Measurements from ENCODE around the gene WWOX.

WWOX gene

DNA sequence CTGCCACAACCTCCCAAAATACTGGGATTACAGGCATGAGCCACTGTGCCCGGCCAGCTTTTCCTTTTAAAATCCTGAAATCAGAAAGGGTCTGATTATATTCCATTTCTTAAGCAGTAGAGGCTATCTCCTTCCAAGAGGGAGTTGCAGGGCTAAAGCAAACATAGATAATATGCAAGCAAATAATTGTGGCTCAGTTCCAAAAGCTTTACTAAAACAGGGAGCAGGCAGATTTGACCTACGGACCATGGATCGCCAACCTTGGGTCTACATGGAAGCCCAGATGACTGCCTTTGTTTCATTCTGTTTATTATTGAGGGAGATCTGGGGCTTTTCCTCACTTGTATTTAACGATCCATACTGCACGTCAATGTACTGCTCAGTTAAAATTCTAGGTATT, 38.6 kb upstream of the WWOX start:
- Histone ChIP-seq H3K27ac (no peak overlapping the region), H3K27me3 (no peaks in the 10 kb centered on the region), H3K9me3 (no peaks in the 10 kb centered on the region), H3K4me3 (no peak overlapping the region), H3K4me1 (peaks cover 0 to 8% (median 1%) of the 10 kb centered on the region in 4 donors), H3K36me3 (no peaks in the 10 kb centered on the region)
- TF ChIP-seq, protein P1, sequence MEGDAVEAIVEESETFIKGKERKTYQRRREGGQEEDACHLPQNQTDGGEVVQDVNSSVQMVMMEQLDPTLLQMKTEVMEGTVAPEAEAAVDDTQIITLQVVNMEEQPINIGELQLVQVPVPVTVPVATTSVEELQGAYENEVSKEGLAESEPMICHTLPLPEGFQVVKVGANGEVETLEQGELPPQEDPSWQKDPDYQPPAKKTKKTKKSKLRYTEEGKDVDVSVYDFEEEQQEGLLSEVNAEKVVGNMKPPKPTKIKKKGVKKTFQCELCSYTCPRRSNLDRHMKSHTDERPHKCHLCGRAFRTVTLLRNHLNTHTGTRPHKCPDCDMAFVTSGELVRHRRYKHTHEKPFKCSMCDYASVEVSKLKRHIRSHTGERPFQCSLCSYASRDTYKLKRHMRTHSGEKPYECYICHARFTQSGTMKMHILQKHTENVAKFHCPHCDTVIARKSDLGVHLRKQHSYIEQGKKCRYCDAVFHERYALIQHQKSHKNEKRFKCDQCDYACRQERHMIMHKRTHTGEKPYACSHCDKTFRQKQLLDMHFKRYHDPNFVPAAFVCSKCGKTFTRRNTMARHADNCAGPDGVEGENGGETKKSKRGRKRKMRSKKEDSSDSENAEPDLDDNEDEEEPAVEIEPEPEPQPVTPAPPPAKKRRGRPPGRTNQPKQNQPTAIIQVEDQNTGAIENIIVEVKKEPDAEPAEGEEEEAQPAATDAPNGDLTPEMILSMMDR (IDR thresholded peaks at IDR 0.05), result no peak
- intact Hi-C loops (cut with DNase I; ENCODE audit: low total_unique reads), result no loop called here
- no peak for DNase-seq

DNA sequence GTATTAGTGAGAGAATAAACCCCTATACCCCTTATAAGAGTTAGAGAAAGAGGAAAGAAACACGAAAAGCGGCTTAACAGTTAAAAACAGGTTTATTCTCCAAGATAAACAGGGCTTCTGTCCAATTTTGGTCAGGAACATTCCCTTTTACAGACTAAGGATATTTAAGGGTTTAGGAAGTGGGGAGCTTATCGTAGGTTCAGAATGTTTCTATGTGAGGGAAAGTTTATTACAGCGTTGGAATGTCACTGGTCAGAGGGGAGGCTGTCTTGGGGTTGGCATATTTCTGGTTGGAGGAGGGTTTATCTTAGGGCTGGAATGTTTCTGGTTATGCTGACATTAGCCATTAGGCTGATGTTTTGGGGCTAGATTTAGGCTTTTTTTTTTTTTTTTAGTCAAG, 34.1 kb upstream of the WWOX start:
- intact Hi-C loops (cut with DNase I; ENCODE audit: low total_unique reads), result no loop called here
- Histone ChIP-seq H3K27ac (no peak overlapping the region), H3K36me3 (no peaks in the 10 kb centered on the region), H3K27me3 (no peaks in the 10 kb centered on the region), H3K4me3 (no peak overlapping the region), H3K4me1 (peaks cover 0 to 10% (median 3%) of the 10 kb centered on the region in 4 donors), H3K9me3 (no peaks in the 10 kb centered on the region)
- no peak for DNase-seq
- TF ChIP-seq, protein P1 (IDR thresholded peaks at IDR 0.05), result no peak

DNA sequence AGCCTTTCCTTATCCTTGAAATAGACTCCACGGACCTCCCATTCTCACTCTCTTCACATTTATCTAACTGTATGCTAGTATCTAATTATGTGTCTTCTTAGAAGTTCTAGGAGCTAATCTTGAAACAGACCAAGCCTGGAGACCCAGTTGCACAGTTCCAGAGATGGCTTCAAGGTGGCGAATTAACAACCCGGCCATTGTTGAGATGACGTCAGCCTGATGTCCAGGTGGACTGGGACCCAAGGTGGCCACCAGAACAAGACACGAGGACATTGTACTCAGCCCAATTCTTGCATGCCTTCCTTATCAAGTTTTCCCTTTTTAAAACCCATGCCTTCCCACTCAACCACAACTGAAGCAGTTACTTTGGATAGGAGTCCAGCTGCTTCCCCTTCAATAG, 29.5 kb upstream of the WWOX start:
- DNase-seq, result no peak
- Histone ChIP-seq H3K27ac (no peak overlapping the region), H3K9me3 (no peaks in the 10 kb centered on the region), H3K4me1 (peaks cover 0 to 10% (median 1%) of the 10 kb centered on the region in 4 donors), H3K27me3 (no peaks in the 10 kb centered on the region), H3K4me3 (no peak overlapping the region), H3K36me3 (no peaks in the 10 kb centered on the region)
- TF ChIP-seq, protein P1 (IDR thresholded peaks at IDR 0.05), result no peak
- intact Hi-C loops (cut with DNase I; ENCODE audit: low total_unique reads), result no loop called here

DNA sequence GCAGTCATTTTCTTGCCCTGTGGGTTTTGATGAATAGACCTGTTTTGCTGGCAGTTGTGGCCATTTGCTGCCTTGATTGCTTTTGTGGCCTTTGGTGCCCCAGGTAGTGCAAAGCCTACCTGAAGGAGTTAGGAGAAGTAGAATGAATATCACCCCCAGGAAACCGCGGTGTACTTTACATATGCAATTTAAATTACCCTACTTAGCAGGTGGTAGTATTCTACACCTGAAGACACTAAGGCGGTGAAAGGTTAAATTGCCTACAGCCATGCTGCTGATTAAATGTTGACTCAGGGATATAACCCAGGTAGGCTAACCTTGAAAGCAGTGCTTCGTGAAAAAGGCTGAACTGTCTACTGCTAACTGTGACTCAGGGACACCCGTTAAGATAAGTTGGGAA, 27.2 kb upstream of the WWOX start:
- H3K4me1 ChIP-seq, result no peaks in the 10 kb centered on the region
- no peaks in the 10 kb centered on the region for H3K9me3 ChIP-seq
- H3K36me3 ChIP-seq, result no peaks in the 10 kb centered on the region
- TF ChIP-seq, protein P1 (IDR thresholded peaks at IDR 0.05), result no peak
- no peak for DNase-seq
- no peaks in the 10 kb centered on the region for H3K27me3 ChIP-seq
- no peak overlapping the region for H3K27ac ChIP-seq
- intact Hi-C loops (cut with DNase I; ENCODE audit: low total_unique reads), result no loop called here
- H3K4me3 ChIP-seq, result no peak overlapping the region

DNA sequence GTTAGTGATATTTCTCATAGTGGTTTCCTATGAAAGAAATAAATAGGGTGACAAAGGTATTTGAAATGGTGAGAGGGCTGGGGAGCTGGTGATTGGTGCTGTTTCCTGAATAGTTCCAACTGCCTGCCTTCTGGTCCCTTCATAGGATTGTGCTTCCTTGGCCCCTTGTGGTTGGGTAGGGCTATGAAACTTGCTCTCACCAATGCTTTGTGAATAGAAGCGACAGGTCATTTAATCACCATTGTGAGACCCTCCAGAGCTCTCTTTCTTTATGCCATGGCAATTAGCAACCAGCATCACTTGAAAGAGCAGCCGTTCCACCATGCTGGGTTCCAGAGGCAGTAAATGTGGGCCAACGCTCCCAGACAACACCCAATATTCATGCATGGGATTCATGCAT, 23.7 kb upstream of the WWOX start:
- DNase-seq, result no peak
- H3K9me3 ChIP-seq, result no peaks in the 10 kb centered on the region
- no peak overlapping the region for H3K27ac ChIP-seq
- no peaks in the 10 kb centered on the region for H3K36me3 ChIP-seq
- TF ChIP-seq, protein P1 (IDR thresholded peaks at IDR 0.05), result no peak
- intact Hi-C loops (cut with DNase I; ENCODE audit: low total_unique reads), result no loop called here
- no peak overlapping the region for H3K4me3 ChIP-seq
- H3K27me3 ChIP-seq, result peaks cover 0 to 4% of the 10 kb centered on the region in 2 donors
- no peaks in the 10 kb centered on the region for H3K4me1 ChIP-seq

DNA sequence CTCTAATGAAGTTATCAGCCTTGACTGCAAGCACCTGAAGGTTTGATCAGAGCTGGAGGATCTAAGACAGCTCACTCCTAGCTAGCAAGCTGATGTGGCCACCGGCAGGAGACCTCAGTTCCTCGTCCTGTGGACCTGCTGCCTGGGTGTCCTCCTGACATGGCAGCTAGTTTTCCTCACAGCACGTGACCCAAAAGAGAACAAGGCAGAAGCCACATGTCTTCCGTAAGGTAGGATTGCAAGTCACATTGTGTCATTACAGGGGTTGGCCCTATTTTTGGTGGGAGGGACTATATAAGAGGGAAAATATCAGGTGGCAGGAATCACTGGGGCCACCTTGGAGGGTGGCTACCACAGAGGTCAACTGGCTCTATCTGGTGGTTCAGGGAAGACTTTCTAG, 18.1 kb upstream of the WWOX start:
- peaks cover 0 to 4% of the 10 kb centered on the region in 2 donors for H3K27me3 ChIP-seq
- no peaks in the 10 kb centered on the region for H3K36me3 ChIP-seq
- TF ChIP-seq, protein P1 (IDR thresholded peaks at IDR 0.05), result no peak
- no peak overlapping the region for H3K4me3 ChIP-seq
- intact Hi-C loops (cut with DNase I; ENCODE audit: low total_unique reads), result no loop called here
- no peaks in the 10 kb centered on the region for H3K4me1 ChIP-seq
- H3K27ac ChIP-seq, result no peak overlapping the region
- H3K9me3 ChIP-seq, result no peaks in the 10 kb centered on the region
- DNase-seq, result no peak

Measured in tibial artery (tissue), 4 donors.